Lung microvascular endothelial cell (primary cell): ENCODE results near the gene RGL3. TPM values are rescaled to one million over a fixed set of nuclear protein-coding genes. Genes with fewer than 3 reads are reported as not detected.
"Not testable (repeated sequence)": the region's sequence is repeated elsewhere in the genome, so short reads cannot be mapped to it uniquely, and the experiment has no call there.

Source experiments
- DNase-seq, 2 donors: peaks; one replicate each; pipeline versions ENCODE4 v3.0.0 to v3.0.0-alpha.2; 2010; ENCODE audit warnings: low read depth in 2 of 2
- total RNA-seq: library from RNA; depleted of rRNA; stranded (reverse); fragments of >200 nt; gene quantifications from 2 replicates; pipeline ENCODE4 v1.2.1, GENCODE V29; 2014

RGL3 gene
- total RNA-seq, 1 donor from 2014 or later: 1.8 TPM

GRCh38 chr19:11450570-11451326, 31.6 kb upstream of the RGL3 start:
- DNase-seq: no peak

- DNase-seq: no peak
Measured at GRCh38 chr19:11448923-11449554, 29.9 kb upstream of the RGL3 start.

- no peak for DNase-seq
Measured at GRCh38 chr19:11448410-11448809, 29.3 kb upstream of the RGL3 start.

GRCh38 chr19:11447347-11448262, 28.5 kb upstream of the RGL3 start:
- no peak for DNase-seq

GRCh38 chr19:11446652-11447301, 27.7 kb upstream of the RGL3 start:
- peak; percentile 40 to 65 for DNase-seq

GRCh38 chr19:11446271-11446651, 27.1 kb upstream of the RGL3 start:
- DNase-seq: no peak

GRCh38 chr19:11445141-11445540, 26.0 kb upstream of the RGL3 start:
- DNase-seq: no peak

GRCh38 chr19:11444059-11444458, 24.9 kb upstream of the RGL3 start:
- DNase-seq: no peak

GRCh38 chr19:11437955-11438354, 18.8 kb upstream of the RGL3 start:
- no peak for DNase-seq

- DNase-seq: peak in 1 of 2 donors; percentile 40
Measured at GRCh38 chr19:11435833-11436313, 16.8 kb upstream of the RGL3 start.

GRCh38 chr19:11435057-11435832, 16.1 kb upstream of the RGL3 start, which contains the start of the genes ODAD3 and PRKCSH:
Gene ODAD3, minus strand, starts transcription at chr19:11435121. Its CDS starts 105 bp downstream, at chr19:11435016.
Gene PRKCSH, plus strand, starts transcription at chr19:11435635. Its CDS starts 483 bp downstream, at chr19:11436118.
- peak; percentile 100 for DNase-seq

- DNase-seq: no peak
Measured at GRCh38 chr19:11434703-11435056, 15.6 kb upstream of the RGL3 start.

GRCh38 chr19:11433526-11433925, 14.4 kb upstream of the RGL3 start:
- not testable (repeated sequence) for DNase-seq

GRCh38 chr19:11426656-11427055, 7.5 kb upstream of the RGL3 start:
- DNase-seq: no peak

- DNase-seq: no peak
Measured at GRCh38 chr19:11425719-11426457, 6.8 kb upstream of the RGL3 start.

GRCh38 chr19:11423791-11424181, 4.7 kb upstream of the RGL3 start:
- DNase-seq: no peak

- no peak for DNase-seq
Measured at GRCh38 chr19:11423164-11423790, 4.2 kb upstream of the RGL3 start.

- no peak for DNase-seq
Measured at GRCh38 chr19:11422163-11423065, 3.3 kb upstream of the RGL3 start.
